NCI-H345 (cell line): ENCODE data around the gene EPB41L4B.
"Not testable (repeated sequence)": the region's sequence is repeated elsewhere in the genome, so short reads cannot be mapped to it uniquely, and the experiment has no call there.

Source experiments
- DNase-seq: peaks from one replicate; lab custom pipeline; 2025; lab: John Stamatoyannopoulos, UW

EPB41L4B gene

GRCh38 chr9:109162677-109163076, 158.2 kb downstream of the EPB41L4B start:
- DNase-seq, result no peak

GRCh38 chr9:109161471-109161870, 159.4 kb downstream of the EPB41L4B start:
- DNase-seq, result no peak

GRCh38 chr9:109159583-109159982, 161.3 kb downstream of the EPB41L4B start:
- no peak for DNase-seq

- no peak for DNase-seq
These were observed 162.2 kb downstream of the EPB41L4B start for GRCh38 chr9:109158651-109159050.

GRCh38 chr9:109156708-109157107, 164.2 kb downstream of the EPB41L4B start:
- DNase-seq, result no peak

- DNase-seq, result no peak
These were observed 169.8 kb downstream of the EPB41L4B start for GRCh38 chr9:109150925-109151545.

- DNase-seq, result no peak
These were observed 171.1 kb downstream of the EPB41L4B start for GRCh38 chr9:109149722-109150121.

- DNase-seq, result no peak
These were observed 171.8 kb downstream of the EPB41L4B start for GRCh38 chr9:109149089-109149488.

- no peak for DNase-seq
These were observed 175.8 kb downstream of the EPB41L4B start for GRCh38 chr9:109145051-109145450.

GRCh38 chr9:109143881-109144562, 176.8 kb downstream of the EPB41L4B start:
- DNase-seq, result no peak

GRCh38 chr9:109141375-109141774, 179.5 kb downstream of the EPB41L4B start:
- DNase-seq, result no peak

- no peak for DNase-seq
These were observed 181.0 kb downstream of the EPB41L4B start for GRCh38 chr9:109139851-109140250.

- no peak for DNase-seq
These were observed 182.4 kb downstream of the EPB41L4B start for GRCh38 chr9:109138421-109138820.

GRCh38 chr9:109134167-109134578, 186.7 kb downstream of the EPB41L4B start:
- no peak for DNase-seq

- no peak for DNase-seq
These were observed 187.3 kb downstream of the EPB41L4B start for GRCh38 chr9:109133533-109133932.

- no peak for DNase-seq
These were observed 188.3 kb downstream of the EPB41L4B start for GRCh38 chr9:109132567-109133021.

GRCh38 chr9:109129470-109130197, 191.2 kb downstream of the EPB41L4B start:
- DNase-seq, result no peak

GRCh38 chr9:109126671-109127070, 194.2 kb downstream of the EPB41L4B start:
- DNase-seq, result not testable (repeated sequence)

- DNase-seq, result no peak
These were observed 196.7 kb downstream of the EPB41L4B start for GRCh38 chr9:109124121-109124520.

- no peak for DNase-seq
These were observed 197.9 kb downstream of the EPB41L4B start for GRCh38 chr9:109122726-109123621.
